Natural killer cell (primary cell): ENCODE data around the gene SLC2A13. TPM values are rescaled to one million over a fixed set of nuclear protein-coding genes. Genes with fewer than 3 reads are reported as not detected.
"Not testable (repeated sequence)": the region's sequence is repeated elsewhere in the genome, so short reads cannot be mapped to it uniquely, and the experiment has no call there.

ENCODE experiments used
- ATAC-seq, 3 donors: fragments of 150-1000 bp in 2 of 3; fragments of 200-7000 bp in 1 of 3; cut with Tn5 transposase; 1 replicate in 1 of 3; 2 replicates in 2 of 3; pipeline ENCODE4 v1.10.0; 2021; ENCODE audit warnings: mild to moderate bottlenecking in 2 of 3, moderate library complexity in 2 of 3
- DNase-seq, 2 donors: peaks; one replicate each; pipeline versions ENCODE4 v3.0.0 to v3.0.0-alpha.2; 2013 to 2021; ENCODE audit warnings: mixed read lengths in 1 of 2
- H3K27ac ChIP-seq: one replicate; pipeline ENCODE4 v1.5.1; 2013; ENCODE audit warnings: mild to moderate bottlenecking, low read length
- H3K27me3 ChIP-seq: one replicate; pipeline ENCODE4 v1.6.1; 2013; ENCODE audit warnings: low read length; ENCODE audit not compliant: control insufficient read depth, insufficient read depth
- H3K36me3 ChIP-seq: one replicate; pipeline ENCODE4 v1.6.1; 2013; ENCODE audit warnings: low read length; ENCODE audit not compliant: control insufficient read depth, insufficient read depth
- H3K4me1 ChIP-seq: one replicate; pipeline ENCODE4 v1.6.1; 2013; ENCODE audit warnings: low read length; ENCODE audit not compliant: control insufficient read depth, insufficient read depth
- H3K4me3 ChIP-seq: one replicate; pipeline ENCODE4 v1.5.1; 2013; ENCODE audit warnings: low read length
- H3K9me3 ChIP-seq: one replicate; pipeline ENCODE4 v1.6.1; 2013; ENCODE audit warnings: low read length; ENCODE audit not compliant: control insufficient read depth, insufficient read depth
- H3K27ac Mint-ChIP-seq, 2 donors: one replicate each; pipeline ENCODE4 v1.8.0; 2022; ENCODE audit warnings: mild to moderate bottlenecking in 2 of 2, mixed read lengths in 2 of 2, moderate library complexity in 1 of 2
- H3K27me3 Mint-ChIP-seq, 2 donors: one replicate each; pipeline ENCODE4 v1.8.0; 2022; ENCODE audit warnings: low read depth in 2 of 2, mixed read lengths in 2 of 2
- H3K36me3 Mint-ChIP-seq: one replicate; pipeline ENCODE4 v1.8.0; 2022; ENCODE audit warnings: mixed read lengths
- H3K4me1 Mint-ChIP-seq, 2 donors: one replicate each; pipeline ENCODE4 v1.8.0; 2022; ENCODE audit warnings: mixed read lengths in 2 of 2
- H3K4me3 Mint-ChIP-seq: one replicate; pipeline ENCODE4 v1.8.0; 2022; ENCODE audit warnings: mild to moderate bottlenecking, moderate library complexity, mixed read lengths
- H3K9me3 Mint-ChIP-seq, 2 donors: one replicate each; pipeline ENCODE4 v1.8.0; 2022; ENCODE audit warnings: mixed read lengths in 2 of 2
- CTCF ChIP-seq: fragments of 200-600 bp; IDR thresholded peaks from one replicate; pipeline ENCODE4 v1.8.0; 2022; ENCODE audit warnings: antibody characterized with exemption
- WGBS: methylation state at CpG from one replicate; pipeline ENCODE4 v1.1.7; 2013; ENCODE audit warnings: missing lambda C conversion rate; ENCODE audit not compliant: insufficient coverage; 5-methylcytosine and 5-hydroxymethylcytosine counted together
- intact Hi-C: fragments of 100-400 bp; cut with micrococcal nuclease; formaldehyde crosslinking; loops from one replicate; pipeline ENCODE4 v1.14.2; 2022
- total RNA-seq, 4 donors: library from RNA; stranded (reverse); fragments of 120-200 nt in 1 of 4; gene quantifications; one replicate each; pipeline versions ENCODE4 v1.2.3 to v1.2.4, GENCODE V29; 2013 to 2022

The SLC2A13 gene
- total RNA-seq, 3 donors from 2014 or later (not counting 1 experiment from before 2014, with no cell fraction given) = 6.0 to 10.9 (median 8.7) TPM

GRCh38 chr12:39928181-39928899 lies 177.5 kb downstream of the SLC2A13 start:
- Histone ChIP-seq H3K4me1 (no peaks in the 10 kb centered on the region), H3K4me3 (no peak overlapping the region), H3K9me3 (no peaks in the 10 kb centered on the region), H3K27ac (no peak overlapping the region), H3K27me3 (no peaks in the 10 kb centered on the region), H3K36me3 (no peaks in the 10 kb centered on the region)
- no peaks in the 10 kb centered on the region for H3K4me1 Mint-ChIP-seq
- H3K36me3 Mint-ChIP-seq = no peaks in the 10 kb centered on the region
- ATAC-seq (no peak), DNase-seq (no peak)
- intact Hi-C loops = no loop called here
- no peak for TF ChIP-seq CTCF
- H3K27me3 Mint-ChIP-seq = no peaks in the 10 kb centered on the region
- H3K4me3 Mint-ChIP-seq = no peak overlapping the region
- no CpG with 5 or more reads among the region's 1 CpG for WGBS
- no peaks in the 10 kb centered on the region for H3K9me3 Mint-ChIP-seq
- H3K27ac Mint-ChIP-seq = no peak overlapping the region

- H3K27ac ChIP-seq = no peak overlapping the region
These were observed 182.5 kb downstream of the SLC2A13 start for GRCh38 chr12:39923364-39923763.

GRCh38 chr12:39922598-39922997 lies 183.3 kb downstream of the SLC2A13 start:
- intact Hi-C loops, H3K27ac ChIP-seq, H3K27me3 Mint-ChIP-seq, H3K4me1 Mint-ChIP-seq, H3K9me3 ChIP-seq, H3K4me3 Mint-ChIP-seq, H3K4me1 ChIP-seq, H3K9me3 Mint-ChIP-seq, H3K27ac Mint-ChIP-seq, H3K36me3 ChIP-seq, H3K27me3 ChIP-seq, DNase-seq, H3K4me3 ChIP-seq, H3K36me3 Mint-ChIP-seq, ATAC-seq: not testable (repeated sequence)

More at GRCh38 chr12:39923364-39923763, 182.5 kb downstream of the SLC2A13 start:
- intact Hi-C loops = no loop called here
- Histone ChIP-seq H3K36me3 (no peaks in the 10 kb centered on the region), H3K4me3 (no peak overlapping the region), H3K27me3 (no peaks in the 10 kb centered on the region), H3K9me3 (no peaks in the 10 kb centered on the region), H3K4me1 (no peaks in the 10 kb centered on the region)
- DNase-seq (no peak), ATAC-seq (no peak)
- no peaks in the 10 kb centered on the region for H3K4me1 Mint-ChIP-seq
- H3K36me3 Mint-ChIP-seq = no peaks in the 10 kb centered on the region
- no peak overlapping the region for H3K27ac Mint-ChIP-seq
- whole genome bisulfite sequencing = 53% methylated on average over 4 of the region's 5 CpGs
- no peaks in the 10 kb centered on the region for H3K27me3 Mint-ChIP-seq
- H3K4me3 Mint-ChIP-seq = no peak overlapping the region
- TF ChIP-seq CTCF = no peak
- H3K9me3 Mint-ChIP-seq = no peaks in the 10 kb centered on the region

- no peaks in the 10 kb centered on the region for H3K27me3 ChIP-seq
- no peak overlapping the region for H3K27ac ChIP-seq
- ATAC-seq (no peak), DNase-seq (no peak)
- no peaks in the 10 kb centered on the region for H3K4me1 ChIP-seq
- WGBS = 97% methylated on average over 3 of the region's 4 CpGs
- Mint-ChIP-seq H3K27ac (no peak overlapping the region), H3K36me3 (no peaks in the 10 kb centered on the region), H3K4me3 (no peak overlapping the region), H3K4me1 (no peaks in the 10 kb centered on the region), H3K9me3 (no peaks in the 10 kb centered on the region), H3K27me3 (no peaks in the 10 kb centered on the region)
- H3K4me3 ChIP-seq = no peak overlapping the region
- intact Hi-C loops = no loop called here
- no peaks in the 10 kb centered on the region for H3K9me3 ChIP-seq
- H3K36me3 ChIP-seq = no peaks in the 10 kb centered on the region
- TF ChIP-seq CTCF = no peak
These were observed 185.2 kb downstream of the SLC2A13 start for GRCh38 chr12:39920647-39921046.
